ENCODE measurements around the gene MCM5.

- TF ChIP-seq CTCF (IDR thresholded peaks at IDR 0.05; ENCODE audit: low read depth, low read length, poor library complexity, severe bottlenecking) (no peak), EZH2phosphoT487 (IDR thresholded peaks at IDR 0.05; ENCODE audit: borderline replicate concordance, low read length) (no peak)
Observed at GRCh38 chr22:35445933-35446332, 46.0 kb downstream of the MCM5 start.
